HUES48 (cell line): Measurements from ENCODE around the gene TAF6.
A peak's percentile ranks its signal among the peaks of the same experiment; 100 is the strongest.

Experiments
- H3K27ac ChIP-seq: one replicate; pipeline ENCODE4 v1.7.0; 2013; ENCODE audit warnings: low read depth, low read length, inconsistent platforms
- H3K27me3 ChIP-seq: 2 replicates; pipeline ENCODE4 v1.6.1; 2013; ENCODE audit warnings: mild to moderate bottlenecking, low read length; ENCODE audit not compliant: control insufficient read depth, insufficient read depth
- H3K36me3 ChIP-seq: 2 replicates; pipeline ENCODE4 v1.6.1; 2013; ENCODE audit warnings: low read length; ENCODE audit not compliant: control insufficient read depth, insufficient read depth
- H3K4me1 ChIP-seq: 2 replicates; pipeline ENCODE4 v1.6.1; 2013; ENCODE audit warnings: mild to moderate bottlenecking, low read length; ENCODE audit not compliant: control insufficient read depth, insufficient read depth
- H3K4me3 ChIP-seq: 2 replicates; pipeline ENCODE4 v1.5.1; 2013; ENCODE audit warnings: mild to moderate bottlenecking, low read depth, low read length
- H3K9ac ChIP-seq: 2 replicates; pipeline ENCODE4 v1.6.1; 2013; ENCODE audit warnings: mild to moderate bottlenecking, low read depth, low read length, moderate library complexity
- H3K9me3 ChIP-seq: 2 replicates; pipeline ENCODE4 v1.6.1; 2013; ENCODE audit warnings: low read length; ENCODE audit not compliant: control insufficient read depth, insufficient read depth

TAF6 gene

DNA sequence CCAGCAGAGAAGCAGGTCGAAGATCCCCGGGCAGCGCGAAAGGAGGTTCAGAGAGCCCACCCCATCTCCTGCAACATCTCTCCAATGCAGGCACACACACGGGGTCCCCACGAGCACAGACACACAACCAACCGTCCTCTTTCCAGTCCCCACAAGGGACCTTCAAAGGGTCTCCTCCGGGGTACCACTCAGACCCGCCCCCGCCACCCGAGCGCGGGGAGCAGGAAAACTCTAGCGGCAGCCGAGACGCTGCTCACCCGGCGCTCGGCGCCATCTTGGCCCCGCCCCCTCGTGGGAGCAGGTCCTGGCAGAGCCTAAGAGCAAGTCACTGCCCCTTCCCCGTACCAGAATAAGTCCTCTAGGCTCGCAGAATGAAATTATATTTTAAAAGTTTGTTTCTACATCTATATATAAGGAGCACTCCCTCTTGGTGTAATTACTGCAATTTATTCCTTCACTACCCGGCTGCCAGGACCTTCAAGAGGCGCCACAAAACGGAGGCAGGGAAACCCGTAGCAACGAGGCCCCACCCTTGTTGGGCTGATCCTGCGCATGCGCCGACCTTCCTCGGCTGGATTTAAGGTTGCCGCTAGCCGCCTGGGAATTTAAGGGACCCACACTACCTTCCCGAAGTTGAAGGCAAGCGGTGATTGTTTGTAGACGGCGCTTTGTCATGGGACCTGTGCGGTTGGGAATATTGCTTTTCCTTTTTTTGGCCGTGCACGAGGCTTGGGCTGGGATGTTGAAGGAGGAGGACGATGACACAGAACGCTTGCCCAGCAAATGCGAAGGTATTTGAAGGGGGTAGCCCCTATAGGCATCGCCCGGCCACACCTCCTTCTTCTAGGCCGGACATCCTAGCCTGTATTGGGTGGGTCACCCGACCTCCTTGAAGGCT is at the start of gene TAF6, which contains the start of gene CNPY4:
TSS of gene TAF6 (minus strand) at position 287 of the 898 bp plus-strand sequence. CDS start 5,149 bp downstream, outside the sequence.
TSS of gene CNPY4 (plus strand) at position 563 of the 898 bp plus-strand sequence. CDS start at position 674, 111 bp downstream.
- Histone ChIP-seq H3K9ac (peak within 1 kb of the TSS; percentile 87), H3K9me3 (no peaks in the 10 kb centered on the region), H3K4me3 (peak within 1 kb of the TSS; percentile 76), H3K27me3 (no peaks in the 10 kb centered on the region), H3K4me1 (peaks cover 9% of the 10 kb centered on the region), H3K36me3 (0 out of 2 replicates have a peak, but pooled peaks cover 1% of the 10 kb centered on the region), H3K27ac (peak within 1 kb of the TSS; percentile 87)

DNA sequence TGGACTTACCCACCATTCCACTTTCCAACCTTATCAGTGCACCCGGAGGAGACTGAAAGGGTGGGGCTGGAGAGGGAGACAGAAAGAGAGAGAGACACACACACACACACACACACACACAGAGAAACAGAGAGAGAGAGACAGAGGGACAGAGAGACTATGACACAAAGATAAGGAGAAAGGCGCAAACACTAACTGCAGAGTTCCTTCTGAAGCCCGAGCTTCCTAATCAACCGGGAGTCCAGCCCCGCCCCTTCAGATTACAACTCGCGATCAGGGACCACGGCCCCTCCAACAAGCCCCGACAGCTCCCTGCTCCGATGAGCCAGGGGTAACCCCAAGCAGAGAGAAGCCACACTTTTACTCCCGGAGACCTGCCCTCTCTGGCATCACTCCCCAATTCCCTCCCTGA is 48.8 kb upstream of the TAF6 start:
- Histone ChIP-seq H3K4me3 (peak overlapping the region; percentile 71), H3K9me3 (no peaks in the 10 kb centered on the region), H3K9ac (no peak overlapping the region), H3K27me3 (peaks cover 16% of the 10 kb centered on the region), H3K36me3 (no peaks in the 10 kb centered on the region), H3K4me1 (peaks cover 35% of the 10 kb centered on the region), H3K27ac (peak overlapping the region; percentile 59)

DNA sequence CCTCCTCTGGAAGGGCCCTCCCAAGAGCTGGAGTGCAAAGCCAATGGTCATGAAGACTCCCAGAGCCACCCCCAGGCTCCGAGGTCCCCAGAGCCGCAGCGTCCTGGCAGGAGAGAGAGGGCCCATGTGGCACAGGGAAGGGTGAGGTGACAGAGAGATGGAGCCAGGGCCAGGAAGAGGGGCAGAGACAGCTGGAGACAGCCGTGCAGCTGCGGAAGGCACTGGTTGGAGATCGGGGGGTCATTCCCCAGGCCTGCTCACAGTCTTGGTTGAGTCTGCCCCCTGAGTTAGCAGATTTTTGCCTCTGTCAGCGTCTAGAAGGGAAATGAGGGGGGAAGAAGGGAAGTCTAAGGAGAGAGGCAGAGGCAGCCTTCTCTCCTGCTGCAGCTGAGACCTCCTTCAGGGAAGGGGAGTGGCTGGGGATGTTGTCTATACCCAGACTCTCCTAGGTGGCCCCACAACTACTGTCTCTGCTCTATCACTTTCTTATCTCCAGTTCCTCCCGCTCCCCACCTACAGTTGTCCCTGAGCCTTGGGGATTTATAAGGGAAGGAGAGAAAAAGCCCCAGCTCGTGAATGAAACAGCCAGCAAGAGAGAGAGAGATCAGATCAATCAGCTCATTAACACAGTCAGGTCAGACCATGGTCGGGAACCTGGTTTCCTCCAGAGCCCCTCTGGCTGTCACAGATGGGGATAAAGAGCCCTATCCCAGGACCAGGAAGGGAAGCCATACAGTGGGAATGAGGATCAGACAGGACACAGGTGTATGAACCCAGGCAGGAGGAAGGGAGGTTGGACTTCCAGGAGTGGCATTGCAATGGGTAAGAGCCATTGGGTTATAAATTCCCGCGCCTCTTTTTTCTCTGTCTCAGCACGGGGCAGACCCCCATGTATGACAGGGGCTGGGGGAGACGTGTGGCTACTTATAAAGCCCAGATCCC is 48.1 kb upstream of the TAF6 start:
- peaks cover 37% of the 10 kb centered on the region for H3K4me1 ChIP-seq
- H3K27ac ChIP-seq = no peak overlapping the region

DNA sequence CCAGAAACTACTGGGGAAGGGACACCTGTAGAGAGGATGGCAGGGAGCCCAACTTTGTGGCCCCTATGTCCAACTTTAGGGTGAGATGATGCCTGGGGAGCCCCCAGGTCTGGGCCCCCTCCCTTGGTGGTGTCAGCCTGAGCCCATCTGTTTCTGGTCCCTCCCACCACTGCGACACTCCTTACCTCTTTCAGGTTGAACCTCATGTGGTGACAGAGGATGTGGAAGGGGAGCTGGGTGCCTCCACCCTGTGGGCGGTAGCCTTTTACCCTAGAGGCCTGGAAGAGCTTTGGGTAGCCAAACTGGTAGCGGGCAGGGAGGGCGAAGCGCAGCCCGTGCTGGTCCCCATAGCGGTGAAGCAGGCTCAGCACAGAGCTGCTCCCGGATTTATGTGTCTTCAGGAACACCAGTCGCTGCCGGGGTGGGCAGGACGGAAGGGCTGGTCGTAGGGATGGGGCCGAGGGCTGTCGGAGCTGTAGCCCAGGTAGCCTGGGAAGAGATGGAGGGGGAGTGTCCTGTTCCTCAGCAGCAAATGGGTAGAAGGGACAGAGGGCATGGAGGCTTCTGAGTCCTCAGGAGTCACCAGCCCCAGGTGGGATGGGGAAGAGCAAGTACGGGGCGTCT is 47.3 kb upstream of the TAF6 start:
- H3K4me3 ChIP-seq = no peak overlapping the region
- H3K9ac ChIP-seq = no peak overlapping the region
- peaks cover 16% of the 10 kb centered on the region for H3K27me3 ChIP-seq
- peaks cover 37% of the 10 kb centered on the region for H3K4me1 ChIP-seq
- H3K27ac ChIP-seq = no peak overlapping the region
- no peaks in the 10 kb centered on the region for H3K36me3 ChIP-seq
- no peaks in the 10 kb centered on the region for H3K9me3 ChIP-seq

More for the DNA sequence above, 48.1 kb upstream of the TAF6 start:
- Histone ChIP-seq H3K9ac (no peak overlapping the region), H3K27me3 (peaks cover 16% of the 10 kb centered on the region), H3K9me3 (no peaks in the 10 kb centered on the region), H3K4me3 (peak overlapping the region; percentile 71), H3K36me3 (no peaks in the 10 kb centered on the region)

DNA sequence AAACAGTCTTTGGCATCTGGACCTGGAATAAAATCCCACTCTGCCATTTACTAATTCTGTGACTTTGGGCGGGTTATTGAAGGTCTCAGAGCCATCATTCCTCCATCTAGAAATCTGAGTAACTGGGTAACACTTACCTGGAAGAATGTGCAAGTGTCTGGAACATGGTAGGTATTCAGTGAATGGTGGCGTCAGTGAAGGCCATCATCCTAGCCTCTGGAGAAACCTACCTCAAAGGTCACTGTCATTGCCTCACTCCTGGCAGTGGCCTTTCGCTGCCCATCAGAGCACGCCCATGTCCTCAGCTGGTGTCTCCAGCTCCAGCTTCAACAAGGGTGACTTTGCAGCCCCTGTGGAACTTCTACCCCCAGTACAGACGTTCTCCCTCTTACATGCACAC is 44.7 kb upstream of the TAF6 start:
- H3K9ac ChIP-seq = no peak overlapping the region
- H3K27me3 ChIP-seq = peaks cover 16% of the 10 kb centered on the region
- H3K4me3 ChIP-seq = no peak overlapping the region
- no peak overlapping the region for H3K27ac ChIP-seq
- peaks cover 23% of the 10 kb centered on the region; the same call in 1 of the 2 replicates for H3K4me1 ChIP-seq
- no peaks in the 10 kb centered on the region for H3K9me3 ChIP-seq
- H3K36me3 ChIP-seq = no peaks in the 10 kb centered on the region

DNA sequence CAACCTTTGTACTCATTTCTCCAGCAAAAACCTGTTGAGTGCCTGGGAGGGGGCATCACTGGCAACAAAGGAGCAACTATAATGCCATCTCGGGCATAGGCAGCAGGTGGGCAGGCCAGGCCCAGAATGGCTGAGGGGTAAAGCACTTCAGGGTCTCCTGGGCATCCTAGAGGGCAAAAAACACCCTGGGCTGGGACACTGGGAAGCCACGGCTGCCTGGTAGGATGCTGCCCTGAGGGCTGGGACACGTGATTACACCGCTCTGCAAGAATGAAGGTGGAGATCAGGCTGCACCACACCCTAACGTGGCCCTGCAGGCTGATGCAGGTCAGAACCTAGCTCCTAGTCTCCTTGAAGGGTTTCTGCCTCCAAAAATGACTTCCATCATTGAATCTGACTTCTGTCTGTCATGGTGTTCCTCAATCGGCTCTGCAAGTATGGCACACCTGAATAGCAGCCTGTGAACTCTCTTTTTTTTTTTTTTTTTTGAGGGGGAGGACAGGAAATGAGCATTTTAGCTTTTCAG is 43.9 kb upstream of the TAF6 start:
- H3K4me1 ChIP-seq = peaks cover 21% of the 10 kb centered on the region; the same call in 1 of the 2 replicates
- no peaks in the 10 kb centered on the region for H3K36me3 ChIP-seq
- H3K4me3 ChIP-seq = no peak overlapping the region
- no peaks in the 10 kb centered on the region for H3K9me3 ChIP-seq
- H3K27me3 ChIP-seq = peaks cover 16% of the 10 kb centered on the region
- H3K27ac ChIP-seq = no peak overlapping the region
- no peak overlapping the region for H3K9ac ChIP-seq

DNA sequence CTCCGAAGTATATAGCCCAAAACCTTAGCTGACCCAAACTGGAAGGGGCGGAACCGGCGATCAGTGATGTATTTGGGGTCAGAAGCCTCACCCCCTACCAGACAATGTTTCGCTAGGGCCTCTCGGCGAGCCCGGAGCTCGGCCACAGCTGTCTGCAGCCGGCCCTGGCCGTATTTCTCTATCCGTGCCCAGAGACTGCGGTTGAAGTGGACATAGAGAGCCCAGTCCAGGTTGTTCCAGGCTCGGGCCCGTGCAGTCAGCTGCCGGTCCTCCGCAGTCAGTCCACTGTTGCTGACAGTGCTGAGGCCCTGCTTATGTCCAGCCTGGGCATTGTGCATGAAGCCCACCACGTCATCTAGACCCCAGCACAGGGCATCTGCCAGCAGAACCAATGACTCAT is 40.9 kb upstream of the TAF6 start:
- Histone ChIP-seq H3K9ac (no peak overlapping the region), H3K4me3 (no peak overlapping the region), H3K9me3 (no peaks in the 10 kb centered on the region), H3K27me3 (no peaks in the 10 kb centered on the region), H3K36me3 (peaks cover 21% of the 10 kb centered on the region), H3K4me1 (peaks cover 20% of the 10 kb centered on the region), H3K27ac (no peak overlapping the region)

DNA sequence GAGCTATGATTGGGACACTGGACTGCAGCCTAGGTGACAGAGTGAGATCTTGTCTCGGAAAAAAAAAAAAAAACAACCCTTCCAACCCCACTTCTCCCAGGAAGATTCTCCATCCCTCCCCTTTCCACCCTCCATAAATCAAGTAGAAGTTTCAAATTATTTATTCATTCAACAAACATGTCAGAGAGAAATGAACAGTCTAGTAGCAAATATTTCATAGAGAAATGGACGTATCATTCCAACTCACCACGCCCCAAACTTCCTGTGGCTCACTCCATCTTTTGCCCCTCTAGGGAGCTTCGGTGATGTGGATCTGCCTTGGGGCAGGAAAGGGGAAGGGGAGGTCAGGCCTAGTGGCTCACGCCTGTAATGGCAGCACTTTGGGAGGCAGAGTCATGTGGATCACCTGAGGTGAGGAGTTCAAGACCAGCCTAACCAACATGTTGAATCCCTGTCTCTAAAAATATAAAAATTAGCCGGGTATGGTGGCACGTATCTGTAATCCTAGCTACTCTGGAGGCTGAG is 40.0 kb upstream of the TAF6 start:
- H3K4me3 ChIP-seq = peak overlapping the region; percentile 81
- peak overlapping the region; percentile 84 for H3K27ac ChIP-seq
- H3K9ac ChIP-seq = peak overlapping the region; percentile 55; the same call in 1 of the 2 replicates
- H3K4me1 ChIP-seq = peaks cover 20% of the 10 kb centered on the region
- no peaks in the 10 kb centered on the region for H3K27me3 ChIP-seq
- no peaks in the 10 kb centered on the region for H3K9me3 ChIP-seq
- H3K36me3 ChIP-seq = peaks cover 27% of the 10 kb centered on the region

DNA sequence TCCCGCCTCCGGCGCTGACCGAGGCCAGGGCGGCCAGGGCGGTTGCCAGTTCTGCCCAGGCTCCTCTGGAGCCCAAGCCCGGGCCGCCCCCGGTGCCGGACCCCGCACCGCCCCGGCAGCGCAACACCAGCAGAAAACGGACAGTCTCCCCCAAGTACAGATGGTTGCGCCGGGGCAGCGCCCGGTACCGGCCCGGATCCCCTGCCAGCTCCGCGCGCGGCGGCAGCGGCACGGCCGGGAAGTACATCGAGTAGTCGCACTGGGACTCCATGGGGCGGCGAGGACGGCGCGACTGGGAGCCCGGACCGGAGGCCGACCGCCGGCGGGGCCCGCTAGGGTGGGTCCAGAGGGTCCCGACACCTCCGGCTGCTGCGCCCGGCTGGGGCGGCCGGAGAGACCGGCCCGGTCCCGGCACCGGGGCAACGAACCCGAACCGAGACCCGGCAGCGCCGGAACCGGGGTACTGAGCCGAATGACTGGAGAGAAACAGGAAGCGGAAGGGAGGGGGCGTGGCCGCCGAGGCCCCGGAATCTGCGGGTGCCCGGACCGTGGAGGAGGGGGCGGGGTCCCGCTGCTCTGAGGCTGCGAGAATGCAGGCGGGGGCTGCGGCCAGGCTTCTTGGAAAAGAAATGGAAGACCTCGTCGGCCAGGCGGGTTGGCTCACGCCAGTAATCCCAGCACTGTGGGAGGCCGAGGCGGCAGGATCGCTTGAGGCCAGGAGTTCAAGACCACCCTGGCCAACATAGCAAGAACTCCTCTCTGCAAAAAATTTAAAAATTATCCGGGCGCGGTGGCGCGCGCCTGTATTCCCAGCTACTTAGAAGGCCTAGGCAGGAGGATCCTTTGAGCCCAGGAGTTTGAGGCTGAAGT is 39.3 kb upstream of the TAF6 start, which contains the start of gene TRAPPC14:
TSS of gene TRAPPC14 (minus strand) at position 495 of the 870 bp plus-strand sequence. CDS start at position 271, 224 bp downstream.
- Histone ChIP-seq H3K9me3 (no peaks in the 10 kb centered on the region), H3K9ac (peak within 1 kb of the TSS; percentile 74), H3K4me1 (peaks cover 20% of the 10 kb centered on the region), H3K27me3 (no peaks in the 10 kb centered on the region), H3K36me3 (peaks cover 34% of the 10 kb centered on the region), H3K27ac (peak within 1 kb of the TSS; percentile 84), H3K4me3 (peak within 1 kb of the TSS; percentile 81)
